GM23338 (cell line): ENCODE measurements around the gene VSTM2B. TPM values are rescaled to one million over a fixed set of nuclear protein-coding genes. Genes with fewer than 3 reads are reported as not detected.

ENCODE experiments used
- ATAC-seq: fragments of 200-7000 bp; cut with Tn5 transposase; 3 replicates; pipeline ENCODE4 v1.9.1; 2020
- DNase-seq: peaks from one replicate; pipeline ENCODE4 v3.0.0-alpha.2; 2015; ENCODE audit warnings: low spot score
- H2AFZ ChIP-seq: fragments of 200-600 bp; sonication (generic); 2 replicates; pipeline ENCODE4 v1.8.0; 2016; ENCODE audit warnings: antibody characterized with exemption, mild to moderate bottlenecking, moderate library complexity
- H3F3A ChIP-seq: fragments of 200-600 bp; sonication (generic); replicated peaks from 2 replicates; pipeline ENCODE4 v1.8.0; 2017; ENCODE audit warnings: antibody characterized with exemption, mixed run types, low read depth
- H3K27ac ChIP-seq: fragments of 200-600 bp; sonication (generic); 2 replicates; pipeline ENCODE4 v1.6.1; 2016; ENCODE audit warnings: low read depth
- H3K27me3 ChIP-seq: fragments of 200-600 bp; sonication (generic); 2 replicates; pipeline ENCODE4 v1.8.0; 2016; ENCODE audit warnings: mild to moderate bottlenecking, mixed run types, moderate library complexity; ENCODE audit not compliant: insufficient read depth
- H3K36me3 ChIP-seq: fragments of 200-600 bp; sonication (generic); 2 replicates; pipeline ENCODE4 v1.8.0; 2016; ENCODE audit warnings: mild to moderate bottlenecking; ENCODE audit not compliant: insufficient read depth
- H3K4me1 ChIP-seq: fragments of 200-600 bp; sonication (generic); 2 replicates; pipeline ENCODE4 v1.8.0; 2016; ENCODE audit warnings: mild to moderate bottlenecking, moderate library complexity; ENCODE audit not compliant: insufficient read depth
- H3K4me2 ChIP-seq: fragments of 200-600 bp; sonication (generic); 2 replicates; pipeline ENCODE4 v1.7.1; 2017; ENCODE audit warnings: mixed run types
- H3K4me3 ChIP-seq: fragments of 200-600 bp; sonication (generic); 2 replicates; pipeline ENCODE4 v1.6.1; 2016; ENCODE audit warnings: mixed run types
- H3K79me2 ChIP-seq: fragments of 200-600 bp; sonication (generic); replicated peaks from 2 replicates; pipeline ENCODE4 v1.8.0; 2017; ENCODE audit warnings: mild to moderate bottlenecking; ENCODE audit not compliant: insufficient read depth
- H3K9me2 ChIP-seq: fragments of 200-600 bp; sonication (generic); 2 replicates; pipeline ENCODE4 v1.8.0; 2017; ENCODE audit not compliant: insufficient read depth
- H4K20me1 ChIP-seq: fragments of 200-600 bp; sonication (generic); replicated peaks from 2 replicates; pipeline ENCODE4 v1.8.0; 2017; ENCODE audit warnings: mild to moderate bottlenecking; ENCODE audit not compliant: insufficient read depth
- H3K27ac Mint-ChIP-seq: 2 replicates; pipeline ENCODE4 v1.8.0; 2020; ENCODE audit warnings: inconsistent platforms, mild to moderate bottlenecking, moderate library complexity, mixed read lengths
- H3K27me3 Mint-ChIP-seq: 3 replicates; pipeline ENCODE4 v1.8.0; 2022; ENCODE audit warnings: low read depth, mild to moderate bottlenecking, moderate library complexity, mixed read lengths, inconsistent platforms; ENCODE audit not compliant: insufficient read depth, poor library complexity
- H3K36me3 Mint-ChIP-seq: 3 replicates; pipeline ENCODE4 v1.8.0; 2021; ENCODE audit warnings: low read depth, mild to moderate bottlenecking, inconsistent platforms, moderate library complexity, mixed read lengths
- H3K4me1 Mint-ChIP-seq: 3 replicates; pipeline ENCODE4 v1.8.0; 2020; ENCODE audit warnings: mild to moderate bottlenecking, inconsistent platforms, mixed read lengths
- H3K4me3 Mint-ChIP-seq: 3 replicates; pipeline ENCODE4 v1.8.0; 2021; ENCODE audit warnings: moderate library complexity, mild to moderate bottlenecking, inconsistent platforms, mixed read lengths
- H3K9me3 Mint-ChIP-seq: 3 replicates; pipeline ENCODE4 v1.8.0; 2020; ENCODE audit warnings: moderate library complexity, mild to moderate bottlenecking, inconsistent platforms, mixed read lengths
- CREB1 ChIP-seq: fragments of 250-450 bp; sonication (Bioruptor Pico); IDR thresholded peaks from 2 replicates; pipeline ENCODE4 v1.5.0; 2020; ENCODE audit warnings: low read depth, mild to moderate bottlenecking, moderate library complexity
- CTCF ChIP-seq, 2 experiments: fragments of 200-600 bp in 1 of 2; sonication (generic) in 1 of 2; conservative IDR thresholded peaks; 2 replicates each; pipeline versions ENCODE4 v1.5.1 to v1.6.1; 2016 to 2017; ENCODE audit warnings: antibody characterized with exemption in 2 of 2, low read depth in 2 of 2, mild to moderate bottlenecking in 2 of 2, moderate library complexity in 1 of 2
- ETS1 ChIP-seq: IDR thresholded peaks from 2 replicates; pipeline ENCODE4 v1.6.1; 2016; ENCODE audit warnings: antibody characterized with exemption
- EZH2 ChIP-seq: fragments of 200-600 bp; sonication (generic); IDR thresholded peaks from one replicate; pipeline ENCODE4 v1.8.0; 2017; ENCODE audit warnings: antibody characterized with exemption, mild to moderate bottlenecking, low read depth; ENCODE audit not compliant: unreplicated experiment
- EZH2phosphoT487 ChIP-seq: fragments of 200-600 bp; sonication (generic); IDR thresholded peaks from one replicate; pipeline ENCODE4 v1.8.1; 2018; ENCODE audit warnings: antibody characterized with exemption; ENCODE audit not compliant: unreplicated experiment
- JUNB ChIP-seq: IDR thresholded peaks from one replicate; pipeline ENCODE4 v1.6.1; 2016; ENCODE audit warnings: antibody characterized with exemption; ENCODE audit not compliant: unreplicated experiment
- NANOG ChIP-seq: IDR thresholded peaks from 2 replicates; pipeline ENCODE4 v1.6.1; 2016; ENCODE audit warnings: antibody characterized with exemption, borderline replicate concordance
- POLR2AphosphoS5 ChIP-seq: IDR thresholded peaks from 2 replicates; pipeline ENCODE4 v1.6.1; 2016; ENCODE audit warnings: antibody characterized with exemption, low read depth
- REST ChIP-seq: IDR thresholded peaks from one replicate; pipeline ENCODE4 v1.6.1; 2018; ENCODE audit warnings: antibody characterized with exemption; ENCODE audit not compliant: unreplicated experiment
- STAT1 ChIP-seq: IDR thresholded peaks from one replicate; pipeline ENCODE4 v1.6.1; 2016; ENCODE audit warnings: antibody characterized with exemption; ENCODE audit not compliant: unreplicated experiment
- ZNF114 ChIP-seq: fragments of 250-450 bp; sonication (Bioruptor Pico); IDR thresholded peaks from 2 replicates; pipeline ENCODE4 v1.5.0; 2020; ENCODE audit warnings: mild to moderate bottlenecking, moderate library complexity
- ZNF331 ChIP-seq: fragments of 250-450 bp; sonication (Bioruptor Pico); IDR thresholded peaks from 2 replicates; pipeline ENCODE4 v1.5.0; 2020; ENCODE audit warnings: low read depth, mild to moderate bottlenecking, moderate library complexity
- ZNF462 ChIP-seq: fragments of 250-450 bp; sonication (Bioruptor Pico); IDR thresholded peaks from 2 replicates; pipeline ENCODE4 v1.5.0; 2020; ENCODE audit warnings: mild to moderate bottlenecking, moderate library complexity
- polyA plus RNA-seq: library from polyadenylated mRNA; unstranded; fragments of >200 nt; fragmentation: Nextera tagmentation; extraction: Ambion mirVana; gene quantifications from 2 replicates; pipeline ENCODE4 v1.2.1, GENCODE V29; 2016
- total RNA-seq: library from RNA; depleted of rRNA; stranded (reverse); fragments of >200 nt; shearing (Covaris generic); gene quantifications from 2 replicates; pipeline ENCODE4 v1.2.3, GENCODE V29; 2014

The VSTM2B gene
- total and polyA plus RNA-seq, 2 experiments from 2014 or later: 1.2 to 1.8 TPM

GRCh38 chr19:29581398-29581797 lies 55.6 kb downstream of the VSTM2B start:
- Histone ChIP-seq H3K4me3 (no peak overlapping the region), H3K9me2 (no peaks in the 10 kb centered on the region), H3K27me3 (no peaks in the 10 kb centered on the region), H3F3A (no peaks in the 10 kb centered on the region), H2AFZ (no peak overlapping the region), H3K4me2 (no peak overlapping the region), H3K36me3 (no peaks in the 10 kb centered on the region), H3K27ac (no peak overlapping the region), H3K4me1 (peaks cover 5% of the 10 kb centered on the region; the same call in 1 of the 2 replicates), H3K79me2 (no peaks in the 10 kb centered on the region), H4K20me1 (no peaks in the 10 kb centered on the region)
- Mint-ChIP-seq H3K27me3 (peaks cover 3% of the 10 kb centered on the region), H3K4me3 (no peak overlapping the region), H3K9me3 (peaks cover 4% of the 10 kb centered on the region), H3K27ac (no peak overlapping the region), H3K4me1 (peaks cover 11% of the 10 kb centered on the region; the same call in 2 of the 3 replicates), H3K36me3 (no peaks in the 10 kb centered on the region)
- TF ChIP-seq NANOG: no peak
- no peak for TF ChIP-seq POLR2AphosphoS5
- no peak for TF ChIP-seq STAT1
- TF ChIP-seq ETS1: no peak
- no peak for TF ChIP-seq EZH2phosphoT487
- no peak for TF ChIP-seq ZNF462
- TF ChIP-seq CTCF (conservative IDR thresholded peaks at IDR 0.05; ENCODE audit: low read depth in 2 of 2): no peak
- no peak for TF ChIP-seq CREB1 (CRISPR knock-in tag)
- TF ChIP-seq REST: no peak
- TF ChIP-seq JUNB: no peak
- TF ChIP-seq ZNF331: no peak
- TF ChIP-seq ZNF114 (CRISPR knock-in tag): no peak
- TF ChIP-seq EZH2: no peak
- DNase-seq: no peak
- ATAC-seq: no peak
